Activated T-helper 9 cell treated with anti-CD3 and anti-CD28 coated beads, Interleukin-2, amount 50 U/mL, for 16 hours (primary cell): Measurements from ENCODE around the gene TPST2.

Experiments used
- DNase-seq: peaks from one replicate; pipeline ENCODE4 v3.0.0-alpha.2; 2020; ENCODE audit warnings: low read depth

TPST2 gene

DNA sequence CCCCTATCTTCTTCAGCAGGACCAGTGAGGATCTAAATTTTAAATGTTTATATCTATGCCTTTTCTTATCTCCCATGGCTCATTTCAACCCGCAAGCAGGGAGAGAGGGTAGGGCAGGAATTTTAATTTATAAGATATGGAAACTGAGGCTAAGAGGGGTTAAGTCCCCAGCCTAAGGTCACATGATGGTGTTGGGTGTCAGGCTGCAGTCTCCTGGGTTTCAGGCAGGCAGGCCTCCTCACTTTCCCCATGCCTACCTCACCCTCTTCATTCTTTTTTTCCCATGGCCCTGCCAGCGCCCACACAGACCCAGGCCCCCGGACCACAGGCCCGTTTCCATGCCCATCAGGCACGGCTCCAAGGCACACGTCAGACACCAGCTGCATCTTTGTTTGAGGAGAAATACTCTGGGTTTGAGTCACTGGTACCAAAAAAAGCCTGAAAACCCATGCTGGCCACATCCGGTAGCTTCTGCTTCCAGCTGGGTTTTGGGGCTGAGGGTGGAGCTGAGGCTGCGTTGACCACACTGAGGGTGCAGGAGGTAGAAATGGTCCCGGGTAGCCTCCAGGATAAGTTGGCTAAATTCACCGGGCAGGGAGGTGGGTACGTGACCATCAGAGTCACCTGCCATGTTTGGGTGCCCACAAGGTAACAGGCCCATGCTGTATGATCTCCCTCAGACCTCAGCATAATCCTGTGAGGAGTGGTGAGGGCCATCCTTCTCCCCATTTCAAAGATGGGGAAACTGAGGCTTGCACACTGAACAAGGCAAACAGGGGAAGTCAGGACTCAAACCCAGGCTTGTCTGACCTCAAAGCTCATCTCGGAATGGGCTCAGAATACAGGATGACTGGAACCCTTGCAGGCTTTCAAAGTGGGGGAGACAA, 20.4 kb upstream of the TPST2 start:
- DNase-seq, result peak; percentile 4

DNA sequence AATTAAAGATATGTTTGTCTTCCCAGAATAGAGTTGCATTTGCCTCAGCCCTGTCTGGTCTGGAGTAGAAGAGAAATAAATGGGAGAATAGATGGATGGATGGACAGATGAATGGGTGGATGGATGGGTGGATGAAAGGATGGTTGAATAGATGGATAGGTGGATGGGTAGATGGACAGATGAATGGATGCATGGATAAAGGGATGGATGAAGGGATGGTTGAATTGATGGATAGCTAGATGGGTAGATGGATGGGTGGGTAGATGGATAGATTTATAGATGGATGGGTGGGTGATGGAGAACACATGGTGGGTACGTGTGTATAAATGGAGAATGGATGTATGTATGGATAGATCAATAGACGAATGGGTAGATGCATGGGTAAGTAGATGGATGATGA, 19.4 kb upstream of the TPST2 start:
- DNase-seq, result no peak

DNA sequence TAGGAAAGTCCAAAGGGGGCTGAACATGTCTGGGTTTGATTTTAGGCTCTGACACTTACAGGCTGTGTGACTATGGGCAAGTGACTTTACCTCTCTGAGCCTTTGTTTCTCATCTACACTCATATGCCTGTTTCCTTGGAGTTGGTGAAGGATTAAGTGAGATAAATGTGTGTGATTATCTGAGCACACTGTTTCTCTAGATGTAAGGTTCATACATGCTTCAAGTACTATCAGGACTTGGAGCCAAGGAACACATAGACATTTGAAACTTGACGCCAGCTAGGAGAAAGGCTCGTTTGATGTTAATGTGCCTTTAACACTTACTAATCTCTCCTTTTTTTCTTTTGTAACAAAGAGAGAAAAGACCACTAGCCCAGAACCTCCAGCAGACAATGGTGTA, 18.2 kb upstream of the TPST2 start:
- DNase-seq, result no peak

DNA sequence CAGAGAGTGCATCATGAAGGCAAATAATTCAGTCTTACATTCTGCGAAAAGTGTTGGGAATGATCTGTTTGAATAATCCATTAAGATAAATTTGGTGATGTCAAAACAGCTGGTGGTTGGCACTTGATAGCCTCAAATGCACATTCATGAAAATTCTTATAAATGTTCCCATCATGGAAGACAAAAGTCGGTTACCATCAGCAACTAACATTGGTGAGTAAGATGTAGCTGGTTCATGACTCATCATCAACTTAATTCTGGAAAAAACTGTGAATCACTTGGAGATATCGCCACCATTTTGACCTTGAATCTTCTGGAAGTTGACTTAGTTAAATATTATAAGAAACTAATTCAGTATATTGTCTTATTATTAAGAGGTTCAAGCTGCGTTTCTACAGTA, 16.7 kb upstream of the TPST2 start:
- DNase-seq, result no peak

DNA sequence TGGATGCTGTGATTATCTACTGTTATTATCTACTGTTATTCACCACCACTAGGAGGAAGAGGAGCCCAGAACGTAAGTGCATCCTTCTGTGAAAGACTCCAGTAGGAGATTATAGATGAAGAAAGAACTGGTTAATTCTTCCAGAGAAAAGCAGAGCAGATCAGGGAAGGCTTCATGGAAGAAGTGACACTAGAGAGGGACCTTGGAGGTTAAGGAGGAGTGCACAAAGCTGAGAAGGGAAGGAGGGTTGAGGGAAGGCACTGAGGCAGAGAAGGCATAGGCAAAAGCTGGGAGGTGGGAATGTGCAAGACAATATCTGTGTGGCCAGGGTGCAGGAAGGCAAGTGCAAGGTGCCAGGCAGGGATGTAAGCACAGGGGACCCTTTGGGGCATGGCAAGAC, 14.4 kb upstream of the TPST2 start:
- DNase-seq, result no peak

DNA sequence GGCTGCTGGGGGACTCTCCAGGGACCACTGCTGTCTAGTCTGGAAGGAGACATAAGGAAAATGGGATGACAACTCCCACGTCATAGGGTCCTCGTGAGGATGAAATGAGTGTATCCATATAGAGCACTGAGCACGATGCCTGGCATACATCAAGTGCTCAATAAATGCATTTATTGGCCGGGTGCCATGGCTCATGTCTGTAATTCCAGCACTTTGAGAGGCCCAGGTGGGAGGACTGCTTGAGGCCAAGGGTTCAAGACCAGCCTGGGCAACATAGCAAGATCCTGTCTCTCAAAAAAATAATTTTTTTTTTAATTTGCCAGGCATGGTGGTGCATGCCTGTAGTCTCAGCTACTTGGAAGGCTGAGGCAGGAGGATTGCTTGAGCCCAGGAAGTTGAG, 12.2 kb upstream of the TPST2 start:
- no peak for DNase-seq

DNA sequence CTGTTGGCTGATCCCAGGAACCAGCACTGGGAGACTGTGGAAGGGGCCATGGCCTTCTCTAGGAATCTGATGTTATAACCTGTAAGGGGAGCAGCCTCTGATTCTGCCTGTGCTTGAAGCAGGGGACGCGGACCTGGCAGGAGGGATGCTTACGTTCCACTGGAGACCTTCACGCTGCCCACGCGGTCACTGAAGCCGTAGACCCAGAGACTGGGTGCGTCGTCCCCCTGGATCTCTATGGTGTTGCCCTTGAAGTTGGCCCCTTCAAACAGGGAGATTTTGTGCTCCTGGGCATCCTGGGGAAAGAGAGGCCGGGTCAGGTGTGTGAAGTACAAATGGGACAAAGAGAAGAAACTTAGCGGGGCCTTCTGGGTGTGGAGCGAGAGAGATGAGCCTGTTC, 11.8 kb upstream of the TPST2 start:
- no peak for DNase-seq

DNA sequence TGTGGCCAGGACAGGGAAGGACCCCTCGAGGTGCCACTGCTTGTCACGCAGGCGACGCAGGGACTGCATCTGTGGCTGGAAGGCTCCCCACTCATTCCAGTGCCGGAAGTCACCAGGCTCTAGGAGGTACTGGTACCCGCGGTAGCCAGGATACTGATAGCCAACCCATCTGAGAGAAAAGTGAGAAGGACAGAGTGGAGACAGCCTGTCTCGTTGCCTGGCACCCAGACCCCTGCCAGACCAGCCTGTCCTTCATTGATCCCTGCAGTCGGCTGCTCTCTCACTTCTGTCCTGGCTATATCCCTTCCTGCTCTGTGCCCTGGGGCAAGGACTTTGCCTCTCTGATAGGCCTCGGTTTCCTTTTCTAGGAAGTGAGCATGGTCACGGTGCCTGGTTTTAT, 9.6 kb upstream of the TPST2 start:
- no peak for DNase-seq

DNA sequence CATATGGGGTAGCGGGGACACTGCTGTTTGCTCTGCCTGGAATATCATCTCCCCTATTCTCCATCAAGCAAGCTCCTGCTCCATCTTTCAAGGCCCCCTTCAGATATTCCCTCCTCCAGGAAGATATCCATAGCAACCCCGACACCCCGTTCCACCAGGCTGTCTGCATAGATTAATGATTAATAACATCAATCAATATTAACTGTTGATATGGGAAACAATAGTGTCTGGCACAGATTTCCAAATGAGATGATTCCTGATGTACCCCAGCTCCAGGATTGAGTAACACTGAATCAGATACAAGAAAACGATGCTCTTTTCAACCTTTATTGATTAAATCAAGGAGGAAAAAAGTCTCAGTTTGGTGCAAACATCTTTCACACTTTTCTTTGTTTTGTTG, 7.5 kb upstream of the TPST2 start:
- DNase-seq, result no peak

DNA sequence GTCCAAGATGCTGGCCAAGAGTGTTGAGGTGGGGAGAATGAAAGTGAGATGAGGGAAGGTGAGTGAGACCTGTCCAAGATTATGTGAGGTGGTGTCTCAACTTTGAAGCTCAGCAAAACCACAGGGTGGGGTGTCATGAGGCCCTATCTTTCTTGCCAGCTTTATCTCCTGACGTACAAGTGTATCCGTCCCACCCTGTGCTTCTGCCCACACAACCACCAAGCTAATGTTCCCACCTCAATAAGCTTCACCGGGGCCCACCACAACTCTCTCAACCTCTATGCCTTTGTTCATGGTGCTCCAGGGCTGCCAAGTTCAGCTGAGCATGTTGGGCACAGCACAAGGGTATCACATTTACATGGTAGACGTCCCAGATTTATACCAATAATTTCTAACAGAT, 7.1 kb upstream of the TPST2 start:
- no peak for DNase-seq

DNA sequence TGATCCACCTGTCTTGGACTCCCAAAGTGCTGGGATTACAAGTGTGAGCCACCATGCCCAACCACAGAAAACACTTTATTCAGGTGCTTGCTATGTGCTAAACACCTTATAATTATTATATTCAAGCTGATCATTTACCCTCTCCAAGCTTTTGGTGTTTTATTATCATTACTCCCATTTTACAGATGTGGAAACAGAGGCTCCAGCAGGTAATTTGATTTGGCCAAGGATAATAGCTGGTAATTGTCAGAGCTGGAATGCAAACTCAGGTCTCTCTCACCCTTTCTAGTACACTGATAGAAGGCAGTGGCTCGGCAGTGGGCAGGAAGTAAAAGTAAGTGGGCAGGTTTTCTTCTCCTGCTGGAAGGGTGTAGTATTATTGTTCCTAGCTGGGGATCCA, 3.8 kb upstream of the TPST2 start:
- no peak for DNase-seq

DNA sequence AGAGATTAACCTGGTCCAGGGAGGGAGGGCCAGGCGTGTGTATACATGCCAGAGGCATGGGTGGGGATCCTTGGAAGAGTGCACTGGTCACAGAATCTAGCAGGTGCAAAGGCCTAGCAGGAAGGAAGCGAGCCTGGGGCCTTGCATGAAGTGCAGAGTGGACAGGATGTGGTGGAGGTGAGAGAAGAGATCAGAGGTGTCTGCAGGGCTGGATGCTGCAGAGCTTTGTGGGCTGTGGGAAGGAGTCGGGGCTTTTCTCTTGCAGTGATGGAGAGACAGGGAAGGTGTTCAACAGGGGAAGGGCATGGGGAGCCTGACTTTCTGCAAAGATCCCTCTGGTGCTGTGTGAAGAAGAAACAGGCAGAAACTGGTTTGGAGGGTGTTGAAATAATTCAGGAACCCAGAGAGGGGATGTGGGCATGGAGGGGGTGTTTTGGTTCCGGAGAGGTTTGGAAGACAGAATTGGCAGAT, 2.5 kb upstream of the TPST2 start:
- DNase-seq, result no peak

DNA sequence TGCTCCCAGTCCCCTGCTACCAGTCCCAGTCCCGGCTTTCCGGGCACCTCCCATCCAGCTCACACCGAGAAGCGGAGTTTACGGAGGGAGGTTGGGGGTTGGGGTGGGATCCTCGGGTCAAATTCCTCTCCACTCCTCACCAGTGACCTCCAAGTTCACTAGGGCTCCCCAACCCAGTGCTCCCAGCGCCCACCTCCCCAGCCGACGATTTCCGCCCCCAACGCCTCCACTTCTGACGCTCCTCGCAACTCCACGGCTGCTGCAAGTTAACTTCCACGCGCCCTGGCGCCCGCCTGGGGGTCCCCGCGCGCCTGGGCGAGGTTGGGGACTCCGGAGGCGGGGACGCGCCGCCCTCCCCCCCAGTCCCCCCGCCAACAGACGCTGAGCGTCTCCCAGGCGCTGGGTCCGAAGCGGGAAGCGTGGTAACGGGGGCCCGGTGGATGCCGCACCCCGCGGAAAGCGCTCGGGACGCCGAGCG, 526 bp downstream of the TPST2 start:
- DNase-seq, result no peak

DNA sequence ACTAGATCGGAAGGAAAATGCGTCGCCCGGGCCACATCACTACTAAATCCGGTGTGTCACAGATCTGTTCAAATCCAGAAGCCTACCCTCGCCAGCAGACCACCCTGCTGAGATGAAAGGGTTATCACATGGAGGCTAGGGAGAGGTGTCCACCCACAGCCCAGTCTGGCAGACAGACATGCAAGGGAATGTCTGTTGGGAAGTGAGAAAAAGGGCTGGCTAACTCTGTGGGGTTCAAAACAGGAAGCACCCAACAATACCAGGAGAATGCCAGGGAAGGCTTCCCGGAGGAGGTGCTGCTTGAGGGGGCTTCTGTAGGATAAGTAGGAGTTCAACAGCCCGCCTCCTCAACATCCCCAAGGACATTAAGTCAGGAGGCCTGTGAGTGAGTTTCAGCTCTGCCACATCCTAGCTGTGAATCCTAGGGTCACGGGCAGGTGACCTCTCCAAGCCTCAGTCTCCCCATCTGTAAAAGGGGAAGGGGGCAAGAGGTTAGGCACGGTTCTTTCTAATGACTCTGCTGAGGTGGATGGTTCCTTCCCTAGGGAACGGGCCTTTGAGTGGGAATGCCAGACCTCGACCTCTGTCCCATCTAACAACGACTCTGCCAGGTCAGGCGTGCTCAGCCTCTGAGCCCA, 1.1 kb downstream of the TPST2 start:
- no peak for DNase-seq

DNA sequence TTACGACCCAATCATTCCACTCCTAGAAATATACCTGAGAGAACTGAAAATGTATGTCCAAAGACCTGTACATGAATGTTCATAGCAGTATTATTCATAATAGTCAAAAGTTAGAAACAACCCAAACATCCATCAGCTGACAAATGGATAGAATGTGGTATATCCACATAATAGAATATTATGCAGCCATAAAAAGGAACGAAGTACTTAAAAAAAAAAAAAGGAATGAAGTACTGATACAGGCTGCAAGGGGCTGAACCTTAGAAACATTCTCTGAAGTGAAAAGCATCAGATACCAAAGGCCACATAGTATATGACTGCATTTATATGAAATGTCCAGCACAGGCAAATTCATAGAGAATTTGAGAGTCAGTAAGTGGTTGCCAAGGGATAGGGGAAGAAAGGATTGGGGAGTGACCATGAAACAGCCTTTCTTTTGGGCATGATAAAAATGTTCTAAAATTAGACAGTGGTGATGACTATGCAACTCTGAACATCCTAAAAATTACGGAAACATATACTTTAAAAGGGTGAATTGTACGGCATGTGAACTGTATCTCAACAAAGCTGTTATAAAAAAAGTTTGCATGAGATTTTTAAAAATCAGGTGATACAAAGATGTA, 1.8 kb downstream of the TPST2 start:
- DNase-seq, result no peak

DNA sequence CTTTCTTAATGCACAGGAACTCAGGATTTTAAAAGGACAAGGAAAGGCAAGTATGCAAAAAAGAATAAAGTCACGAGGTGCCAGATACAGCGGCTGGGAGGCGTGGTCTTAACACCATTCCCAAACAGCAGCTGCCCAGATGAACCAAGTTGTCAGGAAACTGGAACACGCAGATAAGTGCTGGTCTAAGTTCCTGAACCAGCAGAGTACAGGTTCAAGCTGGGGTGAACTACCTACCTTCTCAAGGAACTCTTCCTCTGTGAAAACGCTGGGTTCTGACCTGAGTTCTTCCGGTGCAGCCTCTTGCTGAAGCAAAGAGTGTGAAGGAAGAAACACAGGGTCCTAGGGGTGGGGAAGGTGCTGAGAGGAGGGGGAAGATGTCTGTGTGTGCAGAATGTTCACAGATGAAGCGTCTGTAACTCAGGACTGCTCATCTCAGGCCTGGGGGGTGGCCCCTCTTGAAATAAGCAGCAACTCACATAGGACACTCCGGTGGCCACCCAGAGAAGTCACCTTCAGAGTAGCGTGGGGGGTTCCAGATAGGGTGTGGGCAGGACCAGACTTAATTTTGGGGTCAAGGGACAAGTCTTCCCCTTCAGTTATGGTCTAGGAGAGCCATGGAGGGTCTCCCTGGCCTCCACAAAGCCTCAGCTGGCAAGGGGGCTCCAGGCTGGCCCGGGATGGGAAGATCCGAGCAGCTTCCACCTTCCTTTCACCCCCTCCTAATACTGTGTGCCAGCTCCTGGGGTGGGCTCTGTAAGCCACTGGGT, 3.2 kb downstream of the TPST2 start:
- DNase-seq, result no peak

DNA sequence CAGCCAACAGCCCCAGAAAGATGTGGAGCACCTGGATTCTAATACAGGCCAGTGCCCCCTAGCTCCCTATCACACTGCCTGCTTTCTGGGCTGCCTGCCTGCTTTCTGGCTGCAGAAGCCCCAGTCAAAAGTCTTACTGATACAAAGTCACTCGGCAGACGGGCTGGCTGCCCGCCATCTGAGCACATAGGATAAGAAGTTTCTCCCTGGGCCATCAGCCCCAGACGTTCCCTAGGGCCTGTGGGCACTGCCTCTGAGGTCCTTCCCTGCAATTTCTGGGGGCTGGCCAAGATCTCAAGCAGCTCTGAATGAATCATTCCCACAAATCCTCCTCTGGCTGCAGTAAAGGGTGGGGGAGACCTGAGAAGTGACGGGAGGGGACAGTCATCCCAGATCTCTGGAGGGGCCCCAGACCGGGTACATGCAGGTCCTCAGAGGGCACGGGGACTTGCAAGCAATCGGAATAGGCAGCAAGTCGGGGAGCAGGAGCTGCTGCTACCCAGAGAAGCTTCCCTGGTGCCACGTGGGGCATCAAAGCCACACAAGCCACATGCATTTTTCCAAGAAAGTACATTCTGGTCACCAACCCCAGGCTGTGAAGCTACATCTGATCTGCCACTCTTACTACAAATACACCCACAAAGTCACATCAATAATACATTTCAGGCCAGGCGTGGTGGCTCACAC, 4.7 kb downstream of the TPST2 start:
- DNase-seq, result no peak

DNA sequence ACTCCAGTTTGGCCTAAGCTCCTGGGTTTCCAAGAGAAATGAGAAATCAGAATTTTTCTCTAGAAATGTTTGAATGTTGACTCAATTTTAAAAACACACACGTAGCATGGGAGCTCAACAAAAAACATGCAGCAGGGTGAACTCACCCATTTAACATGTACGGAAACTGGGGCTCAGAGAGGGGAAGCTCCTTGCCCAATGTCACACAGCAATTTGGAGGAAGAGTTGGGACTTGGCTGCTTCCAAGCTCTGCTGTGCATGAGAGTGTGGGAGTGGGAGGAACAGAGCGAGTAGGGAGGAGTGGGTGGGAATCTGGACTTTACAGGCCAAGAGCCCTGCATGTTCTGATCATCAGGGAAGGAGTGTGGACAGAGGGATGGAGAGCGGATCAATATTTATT, 5.9 kb downstream of the TPST2 start:
- DNase-seq, result no peak

DNA sequence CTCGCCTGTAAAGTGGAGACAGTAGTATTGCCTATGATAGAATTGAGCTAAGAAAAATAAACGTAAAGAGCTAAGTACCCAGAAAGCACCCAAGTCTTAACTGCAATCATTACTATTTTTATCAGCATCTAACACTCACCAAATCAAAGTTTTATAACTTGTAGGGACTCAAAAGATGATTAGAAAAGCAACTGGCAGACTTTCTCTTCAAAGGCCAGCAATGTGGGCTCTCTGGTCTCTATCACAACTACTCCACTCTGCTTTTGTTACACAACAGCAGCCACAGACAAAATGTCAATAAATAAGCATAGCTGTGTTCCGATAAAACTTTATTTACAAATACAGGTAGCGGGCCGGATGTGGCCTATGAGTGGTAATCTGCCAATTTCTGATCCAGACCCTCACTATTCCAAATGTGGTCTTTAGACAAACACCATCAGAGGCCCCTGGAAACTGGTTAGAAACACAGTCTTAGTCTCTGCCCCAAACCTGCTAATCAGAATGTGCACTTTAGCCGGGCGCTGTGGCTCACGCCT, 8.2 kb downstream of the TPST2 start:
- no peak for DNase-seq

DNA sequence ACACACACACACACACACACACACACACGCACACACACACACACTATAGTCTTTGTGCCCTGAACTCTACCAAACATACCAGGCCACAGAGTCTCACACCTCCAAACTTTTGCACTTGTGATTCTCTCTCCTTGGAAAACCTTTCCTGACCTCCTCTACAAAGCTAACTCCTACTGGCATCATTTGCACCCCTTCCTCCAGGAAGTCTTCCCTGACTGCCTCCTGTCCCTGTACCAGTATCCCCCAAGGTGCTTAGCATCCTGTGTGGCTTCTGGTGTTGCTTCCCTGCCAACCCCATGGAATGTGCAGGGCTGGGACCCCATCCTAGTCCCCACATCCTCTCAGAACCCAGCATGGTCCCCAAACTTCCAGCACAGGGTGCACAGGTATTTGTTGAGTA, 8.9 kb downstream of the TPST2 start:
- no peak for DNase-seq

DNA sequence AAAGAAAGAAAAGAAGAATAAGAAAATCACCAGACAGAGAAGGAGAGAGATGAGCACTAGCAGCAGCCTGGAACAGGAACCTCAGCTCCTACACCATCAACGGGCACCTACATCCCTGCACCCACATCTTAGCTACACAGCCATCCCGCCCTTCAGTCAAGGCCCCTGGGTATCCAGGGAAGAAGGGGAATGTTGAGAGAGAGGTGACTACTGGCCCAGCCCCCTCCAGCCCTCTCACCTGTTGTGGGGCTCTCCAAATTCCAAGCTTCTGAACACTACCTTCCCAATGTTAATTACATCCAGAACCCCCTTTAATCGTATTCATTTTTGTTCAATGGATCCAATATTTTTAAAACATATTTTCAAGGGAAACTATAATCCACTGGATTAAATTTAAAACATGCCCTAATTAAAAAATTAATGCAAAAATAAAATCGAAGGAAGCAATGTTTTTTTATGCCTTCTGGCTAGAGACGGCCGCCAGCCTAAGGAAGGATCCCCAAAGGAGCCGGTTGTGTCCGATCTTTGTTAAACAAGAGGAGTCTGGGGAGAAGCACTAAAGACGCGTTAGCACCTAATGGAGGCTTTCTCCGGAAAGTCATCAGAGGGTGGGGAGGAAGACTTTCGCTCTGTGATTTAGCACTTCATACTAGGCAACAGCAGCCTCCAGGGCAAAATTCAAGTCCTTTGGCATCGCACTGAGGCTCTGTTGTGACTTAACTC, 9.5 kb downstream of the TPST2 start:
- DNase-seq, result no peak
